Glutamatergic neuron (in vitro differentiated cells): ENCODE measurements around the gene PRICKLE2. TPM values are rescaled to one million over a fixed set of nuclear protein-coding genes. Genes with fewer than 3 reads are reported as not detected.

Experiments used
- DNase-seq: peaks from one replicate; pipeline ENCODE4 v3.0.0; 2022
- H3K27ac Mint-ChIP-seq: one replicate; pipeline ENCODE4 v1.8.0; 2020; ENCODE audit warnings: mild to moderate bottlenecking, mixed read lengths, inconsistent platforms; ENCODE audit not compliant: unreplicated experiment
- H3K27me3 Mint-ChIP-seq: one replicate; pipeline ENCODE4 v1.8.0; 2020; ENCODE audit warnings: mild to moderate bottlenecking, moderate library complexity, mixed read lengths, inconsistent platforms; ENCODE audit not compliant: unreplicated experiment
- H3K36me3 Mint-ChIP-seq: one replicate; pipeline ENCODE4 v1.8.0; 2020; ENCODE audit warnings: mild to moderate bottlenecking, mixed read lengths, inconsistent platforms; ENCODE audit not compliant: unreplicated experiment
- H3K4me1 Mint-ChIP-seq: one replicate; pipeline ENCODE4 v1.8.0; 2020; ENCODE audit warnings: mild to moderate bottlenecking, low read depth, mixed read lengths, inconsistent platforms; ENCODE audit not compliant: unreplicated experiment
- H3K4me3 Mint-ChIP-seq: one replicate; pipeline ENCODE4 v1.8.0; 2020; ENCODE audit warnings: mild to moderate bottlenecking, mixed read lengths, inconsistent platforms; ENCODE audit not compliant: unreplicated experiment
- H3K9me3 Mint-ChIP-seq: one replicate; pipeline ENCODE4 v1.8.0; 2020; ENCODE audit warnings: mild to moderate bottlenecking, moderate library complexity, mixed read lengths, inconsistent platforms; ENCODE audit not compliant: unreplicated experiment
- total RNA-seq: library from RNA; stranded (reverse); fragmentation: NEBNext Ultra II Directional; extraction: Animal tissue kit (Norgen Biotek cat#: 25700); gene quantifications from one replicate; pipeline ENCODE4 v1.2.1, GENCODE V29; 2021; ENCODE audit not compliant: unreplicated experiment
- TF ChIP-seq, protein P1 (sequence below): fragments of 200-600 bp; sonication (generic); IDR thresholded peaks from one replicate; pipeline ENCODE4 v1.5.0; 2021; ENCODE audit not compliant: partially characterized antibody, unreplicated experiment

The PRICKLE2 gene
- total RNA-seq, 1 donor from 2014 or later: 18.9 TPM

DNA sequence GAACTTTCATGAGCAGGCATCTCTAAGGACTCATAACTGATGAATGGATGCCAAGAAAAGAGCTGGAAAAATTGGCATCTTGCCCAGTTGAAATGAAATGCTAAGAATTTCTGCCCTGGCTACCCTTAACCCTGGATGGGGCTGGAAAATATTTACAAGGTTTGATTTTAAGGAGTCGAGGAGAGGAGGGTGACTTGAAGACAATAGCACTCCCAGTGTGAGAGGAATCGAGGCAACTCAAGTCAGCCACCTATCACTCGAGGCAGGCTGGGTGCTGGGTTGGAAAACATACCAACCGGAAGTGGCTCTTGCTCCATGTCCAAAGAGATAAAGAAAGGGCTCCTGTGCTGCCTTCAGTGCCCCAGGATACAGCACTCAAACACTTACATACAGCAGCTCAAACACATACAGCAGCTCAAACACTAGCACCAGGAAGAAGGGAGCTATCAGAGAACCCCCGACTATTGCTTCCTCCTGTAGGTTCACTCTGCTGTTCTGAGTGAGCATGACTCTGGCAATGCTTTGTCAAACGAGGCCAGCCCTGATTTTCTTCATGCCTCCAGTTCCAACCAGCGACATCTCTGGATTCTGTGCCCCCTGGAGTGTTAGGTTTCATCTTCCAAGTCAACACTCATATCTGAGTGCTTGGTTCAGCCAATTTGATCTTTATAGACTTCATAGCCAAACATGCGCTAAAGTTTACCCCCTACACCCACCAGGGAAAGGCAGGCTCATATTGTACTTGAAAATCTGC lies 4.9 kb downstream of the PRICKLE2 start:
- Mint-ChIP-seq H3K9me3 (no peaks in the 10 kb centered on the region), H3K27me3 (peaks cover 2% of the 10 kb centered on the region), H3K4me1 (peaks cover 67% of the 10 kb centered on the region), H3K27ac (peak overlapping the region; percentile 87), H3K36me3 (no peaks in the 10 kb centered on the region), H3K4me3 (peak overlapping the region; percentile 92)
- DNase-seq: no peak
- TF ChIP-seq, protein P1, sequence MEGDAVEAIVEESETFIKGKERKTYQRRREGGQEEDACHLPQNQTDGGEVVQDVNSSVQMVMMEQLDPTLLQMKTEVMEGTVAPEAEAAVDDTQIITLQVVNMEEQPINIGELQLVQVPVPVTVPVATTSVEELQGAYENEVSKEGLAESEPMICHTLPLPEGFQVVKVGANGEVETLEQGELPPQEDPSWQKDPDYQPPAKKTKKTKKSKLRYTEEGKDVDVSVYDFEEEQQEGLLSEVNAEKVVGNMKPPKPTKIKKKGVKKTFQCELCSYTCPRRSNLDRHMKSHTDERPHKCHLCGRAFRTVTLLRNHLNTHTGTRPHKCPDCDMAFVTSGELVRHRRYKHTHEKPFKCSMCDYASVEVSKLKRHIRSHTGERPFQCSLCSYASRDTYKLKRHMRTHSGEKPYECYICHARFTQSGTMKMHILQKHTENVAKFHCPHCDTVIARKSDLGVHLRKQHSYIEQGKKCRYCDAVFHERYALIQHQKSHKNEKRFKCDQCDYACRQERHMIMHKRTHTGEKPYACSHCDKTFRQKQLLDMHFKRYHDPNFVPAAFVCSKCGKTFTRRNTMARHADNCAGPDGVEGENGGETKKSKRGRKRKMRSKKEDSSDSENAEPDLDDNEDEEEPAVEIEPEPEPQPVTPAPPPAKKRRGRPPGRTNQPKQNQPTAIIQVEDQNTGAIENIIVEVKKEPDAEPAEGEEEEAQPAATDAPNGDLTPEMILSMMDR: no peak

- H3K27me3 Mint-ChIP-seq: peaks cover 2% of the 10 kb centered on the region
- DNase-seq: no peak
- H3K4me1 Mint-ChIP-seq: peaks cover 76% of the 10 kb centered on the region
Observed at GRCh38 chr3:64218746-64219145, 6.5 kb downstream of the PRICKLE2 start.

GRCh38 chr3:64218329-64218728 lies 6.9 kb downstream of the PRICKLE2 start:
- H3K4me1 Mint-ChIP-seq: peaks cover 75% of the 10 kb centered on the region
- DNase-seq: no peak
- TF ChIP-seq, protein P1: no peak
- no peak overlapping the region for H3K27ac Mint-ChIP-seq
- peaks cover 2% of the 10 kb centered on the region for H3K27me3 Mint-ChIP-seq
- H3K4me3 Mint-ChIP-seq: no peak overlapping the region
- H3K36me3 Mint-ChIP-seq: no peaks in the 10 kb centered on the region
- H3K9me3 Mint-ChIP-seq: peaks cover 2% of the 10 kb centered on the region

More at GRCh38 chr3:64218746-64219145, 6.5 kb downstream of the PRICKLE2 start:
- Mint-ChIP-seq H3K36me3 (no peaks in the 10 kb centered on the region), H3K27ac (no peak overlapping the region), H3K9me3 (peaks cover 2% of the 10 kb centered on the region), H3K4me3 (no peak overlapping the region)
- TF ChIP-seq, protein P1: no peak

GRCh38 chr3:64216274-64217147 lies 8.8 kb downstream of the PRICKLE2 start:
- Mint-ChIP-seq H3K9me3 (peaks cover 2% of the 10 kb centered on the region), H3K36me3 (no peaks in the 10 kb centered on the region), H3K27ac (peak overlapping the region; percentile 39), H3K4me1 (peaks cover 59% of the 10 kb centered on the region), H3K27me3 (peaks cover 2% of the 10 kb centered on the region), H3K4me3 (no peak overlapping the region)
- TF ChIP-seq, protein P1: no peak
- DNase-seq: no peak
